Measurements from ENCODE around the gene TTC14. TPM values are rescaled to one million over a fixed set of nuclear protein-coding genes. Genes with fewer than 3 reads are reported as not detected.

Gene TTC14
- total RNA-seq, 2 donors from 2014 or later = 34.6 to 48.1 TPM

DNA sequence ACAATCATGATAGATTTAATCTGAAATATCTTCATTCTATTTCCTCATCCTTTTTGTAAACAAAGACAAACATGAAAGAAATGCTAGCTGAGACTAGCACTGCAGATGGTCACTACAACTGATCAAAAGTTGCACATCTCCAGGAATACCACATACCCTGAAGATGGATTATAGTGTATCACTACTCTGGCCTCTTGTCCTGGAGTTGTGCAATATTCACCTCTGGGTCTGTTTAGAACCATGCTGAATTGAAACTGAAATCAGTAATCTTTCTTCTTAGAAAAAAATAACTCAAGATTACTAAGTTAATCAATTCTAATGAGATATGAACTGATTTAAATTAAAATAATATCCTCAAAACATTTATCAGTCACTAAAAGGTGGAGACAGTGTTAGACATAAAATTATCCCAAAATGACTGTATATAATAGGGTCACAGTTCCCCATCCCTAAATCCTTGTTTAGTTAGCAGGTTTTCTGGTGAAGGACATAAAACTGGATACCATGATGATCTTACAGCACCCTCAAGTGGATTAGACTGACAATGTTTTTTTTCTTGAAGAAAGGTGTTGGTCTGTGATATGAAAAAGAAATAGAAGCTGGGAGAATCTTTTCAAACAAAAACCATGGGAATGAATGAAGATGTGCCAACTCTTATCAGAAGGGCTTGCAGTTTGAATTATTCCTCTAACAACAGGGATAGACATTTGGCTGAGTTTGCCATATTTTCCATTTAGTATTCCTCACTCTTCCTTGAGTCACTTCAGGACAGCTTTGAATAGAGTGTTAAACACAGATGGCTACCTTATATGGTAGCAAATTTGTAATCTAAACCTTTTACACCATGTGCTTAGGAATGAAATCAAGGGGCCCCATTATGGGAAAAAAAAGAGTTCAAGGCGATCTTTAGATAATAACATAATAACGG, 7.1 kb upstream of the TTC14 start:
- no peak overlapping the region for H3K4me3 Mint-ChIP-seq
- H3K27me3 Mint-ChIP-seq (ENCODE audit: insufficient read depth) = peaks cover 37% of the 10 kb centered on the region
- H3K27ac Mint-ChIP-seq = no peak overlapping the region
- WGBS, 2 experiments (ENCODE audit: insufficient coverage in 1 of 2, insufficient read length in 1 of 2) = 96% methylated on average over 2 of the region's 2 CpGs; no CpG with 5 or more reads in 1 of the 2 experiments
- DNase-seq = no peak
- no peaks in the 10 kb centered on the region for H3K4me1 Mint-ChIP-seq
- no peaks in the 10 kb centered on the region for H3K9me3 ChIP-seq (ENCODE audit: control insufficient read depth, low read length)
- H3K9me3 Mint-ChIP-seq = no peaks in the 10 kb centered on the region
- H3K27ac ChIP-seq (ENCODE audit: low read depth, low read length) = no peak overlapping the region
- H3K4me1 ChIP-seq (ENCODE audit: control insufficient read depth, insufficient read depth, low read length) = no peaks in the 10 kb centered on the region
- peaks cover 35% of the 10 kb centered on the region for H3K27me3 ChIP-seq (ENCODE audit: control insufficient read depth, insufficient read depth, low read length, poor library complexity, severe bottlenecking)
- TF ChIP-seq, protein P1, sequence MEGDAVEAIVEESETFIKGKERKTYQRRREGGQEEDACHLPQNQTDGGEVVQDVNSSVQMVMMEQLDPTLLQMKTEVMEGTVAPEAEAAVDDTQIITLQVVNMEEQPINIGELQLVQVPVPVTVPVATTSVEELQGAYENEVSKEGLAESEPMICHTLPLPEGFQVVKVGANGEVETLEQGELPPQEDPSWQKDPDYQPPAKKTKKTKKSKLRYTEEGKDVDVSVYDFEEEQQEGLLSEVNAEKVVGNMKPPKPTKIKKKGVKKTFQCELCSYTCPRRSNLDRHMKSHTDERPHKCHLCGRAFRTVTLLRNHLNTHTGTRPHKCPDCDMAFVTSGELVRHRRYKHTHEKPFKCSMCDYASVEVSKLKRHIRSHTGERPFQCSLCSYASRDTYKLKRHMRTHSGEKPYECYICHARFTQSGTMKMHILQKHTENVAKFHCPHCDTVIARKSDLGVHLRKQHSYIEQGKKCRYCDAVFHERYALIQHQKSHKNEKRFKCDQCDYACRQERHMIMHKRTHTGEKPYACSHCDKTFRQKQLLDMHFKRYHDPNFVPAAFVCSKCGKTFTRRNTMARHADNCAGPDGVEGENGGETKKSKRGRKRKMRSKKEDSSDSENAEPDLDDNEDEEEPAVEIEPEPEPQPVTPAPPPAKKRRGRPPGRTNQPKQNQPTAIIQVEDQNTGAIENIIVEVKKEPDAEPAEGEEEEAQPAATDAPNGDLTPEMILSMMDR (conservative IDR thresholded peaks at IDR 0.05) = peak; percentile 79
- H3K36me3 Mint-ChIP-seq (ENCODE audit: low read depth) = no peaks in the 10 kb centered on the region
- no peaks in the 10 kb centered on the region for H3K36me3 ChIP-seq (ENCODE audit: control insufficient read depth, insufficient read depth, low read length)
- H3K9ac ChIP-seq (ENCODE audit: extremely low read depth, low read length, poor library complexity, severe bottlenecking) = no peak overlapping the region
- H3K4me3 ChIP-seq (ENCODE audit: low read length) = no peak overlapping the region

DNA sequence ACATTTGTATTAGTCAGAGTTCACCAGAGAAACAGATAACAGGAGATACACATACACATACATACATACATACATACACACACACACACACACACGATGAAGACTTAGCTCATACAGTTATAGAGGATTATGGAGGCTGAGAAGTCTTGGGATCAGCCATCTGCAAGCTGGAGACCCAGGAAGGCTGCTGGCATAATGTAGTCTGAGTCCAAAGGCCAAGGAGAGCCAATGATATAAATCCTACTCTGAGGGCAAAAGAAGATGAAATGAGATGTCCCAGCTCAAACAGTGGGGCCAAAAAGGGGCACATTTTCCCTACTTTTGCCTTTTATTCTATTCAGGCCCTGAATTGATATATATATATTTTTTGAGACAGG, 6.4 kb upstream of the TTC14 start:
- no peak overlapping the region for H3K27ac Mint-ChIP-seq
- Histone ChIP-seq H3K4me3 (ENCODE audit: low read length) (no peak overlapping the region), H3K9ac (ENCODE audit: extremely low read depth, low read length, poor library complexity, severe bottlenecking) (no peak overlapping the region), H3K4me1 (ENCODE audit: control insufficient read depth, insufficient read depth, low read length) (no peaks in the 10 kb centered on the region), H3K9me3 (ENCODE audit: control insufficient read depth, low read length) (no peaks in the 10 kb centered on the region), H3K27me3 (ENCODE audit: control insufficient read depth, insufficient read depth, low read length, poor library complexity, severe bottlenecking) (peaks cover 41% of the 10 kb centered on the region), H3K27ac (ENCODE audit: low read depth, low read length) (no peak overlapping the region), H3K36me3 (ENCODE audit: control insufficient read depth, insufficient read depth, low read length) (no peaks in the 10 kb centered on the region)
- no peak for DNase-seq
- no peaks in the 10 kb centered on the region for H3K9me3 Mint-ChIP-seq
- WGBS, 2 experiments (ENCODE audit: insufficient coverage in 1 of 2, insufficient read length in 1 of 2) = 64% methylated on average over 1 of the region's 1 CpG; no CpG with 5 or more reads in 1 of the 2 experiments
- peaks cover 42% of the 10 kb centered on the region for H3K27me3 Mint-ChIP-seq (ENCODE audit: insufficient read depth)
- H3K4me1 Mint-ChIP-seq = no peaks in the 10 kb centered on the region
- H3K4me3 Mint-ChIP-seq = no peak overlapping the region
- TF ChIP-seq, protein P1 (conservative IDR thresholded peaks at IDR 0.05) = no peak
- H3K36me3 Mint-ChIP-seq (ENCODE audit: low read depth) = no peaks in the 10 kb centered on the region

DNA sequence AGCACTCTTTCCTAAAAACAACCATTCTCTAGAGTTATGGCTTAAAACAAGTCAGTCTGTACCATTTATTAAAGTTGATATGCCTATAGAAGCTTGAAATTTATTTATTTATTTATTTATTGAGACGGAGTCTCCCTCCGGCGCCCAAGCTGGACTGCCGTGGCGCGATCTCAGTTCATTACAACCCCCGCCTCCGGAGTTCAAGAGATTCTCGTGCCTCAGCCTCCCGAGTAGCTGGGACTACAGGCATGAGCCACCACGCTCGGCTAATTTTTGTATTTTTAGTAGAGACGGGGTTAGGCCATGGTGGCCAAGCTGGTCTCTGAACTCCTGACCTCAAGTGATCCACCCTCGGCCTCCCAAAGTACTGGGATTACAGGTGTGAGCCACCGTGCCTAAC, 1.5 kb upstream of the TTC14 start:
- 89 to 96% methylated on average over 8 to 15 of the region's 15 CpGs for WGBS, 2 experiments (ENCODE audit: insufficient coverage in 1 of 2, insufficient read length in 1 of 2)
- peak overlapping the region; percentile 94 for H3K4me3 Mint-ChIP-seq
- no peak overlapping the region for H3K9ac ChIP-seq (ENCODE audit: extremely low read depth, low read length, poor library complexity, severe bottlenecking)
- peaks cover 55% of the 10 kb centered on the region for H3K27me3 Mint-ChIP-seq (ENCODE audit: insufficient read depth)
- H3K36me3 Mint-ChIP-seq (ENCODE audit: low read depth) = peaks cover 8% of the 10 kb centered on the region
- H3K9me3 Mint-ChIP-seq = no peaks in the 10 kb centered on the region
- no peak overlapping the region for H3K27ac ChIP-seq (ENCODE audit: low read depth, low read length)
- peaks cover 6% of the 10 kb centered on the region for H3K4me1 Mint-ChIP-seq
- peaks cover 13% of the 10 kb centered on the region for H3K36me3 ChIP-seq (ENCODE audit: control insufficient read depth, insufficient read depth, low read length)
- TF ChIP-seq, protein P1 (conservative IDR thresholded peaks at IDR 0.05) = no peak
- H3K4me1 ChIP-seq (ENCODE audit: control insufficient read depth, insufficient read depth, low read length) = no peaks in the 10 kb centered on the region
- DNase-seq = no peak
- no peak overlapping the region for H3K4me3 ChIP-seq (ENCODE audit: low read length)
- H3K27ac Mint-ChIP-seq = no peak overlapping the region
- H3K9me3 ChIP-seq (ENCODE audit: control insufficient read depth, low read length) = peaks cover 8% of the 10 kb centered on the region
- peaks cover 47% of the 10 kb centered on the region for H3K27me3 ChIP-seq (ENCODE audit: control insufficient read depth, insufficient read depth, low read length, poor library complexity, severe bottlenecking)

Data from endodermal cell (in vitro differentiated cells).